Gastrocnemius medialis (tissue), 4 donors: ENCODE measurements around the gene TRIM7. TPM values are rescaled to one million over a fixed set of nuclear protein-coding genes. Genes with fewer than 3 reads are reported as not detected.
"Not testable (repeated sequence)": the region's sequence is repeated elsewhere in the genome, so short reads cannot be mapped to it uniquely, and the experiment has no call there.

Experiments used
- ATAC-seq, 2 donors: fragments of 150-250 bp; one replicate each; pipeline ENCODE4 v1.9.1; 2016
- DNase-seq, 2 donors: peaks; one replicate each; pipeline ENCODE4 v3.0.0-alpha.2; 2019
- H3K27ac ChIP-seq, 4 donors: fragments of 200-600 bp; sonication (generic); 1 replicate in 1 of 4; 2 replicates in 3 of 4; pipeline ENCODE4 v1.5.1; 2016 to 2018; ENCODE audit warnings: mild to moderate bottlenecking in 2 of 4, moderate library complexity in 1 of 4
- H3K27me3 ChIP-seq, 3 donors: fragments of 200-600 bp; sonication (generic) in 2 of 3; 1 replicate in 1 of 3; 2 replicates in 2 of 3; pipeline versions ENCODE4 v1.5.1 to v1.6.0; 2016 to 2019; ENCODE audit warnings: mild to moderate bottlenecking in 1 of 3, moderate library complexity in 1 of 3
- H3K36me3 ChIP-seq, 2 donors: fragments of 200-600 bp; sonication (generic) in 1 of 2; one replicate each; pipeline ENCODE4 v1.5.1; 2017 to 2018
- H3K4me1 ChIP-seq, 2 donors: fragments of 200-600 bp; sonication (generic) in 1 of 2; one replicate each; pipeline ENCODE4 v1.5.1; 2016 to 2017; ENCODE audit warnings: mild to moderate bottlenecking in 2 of 2
- H3K4me3 ChIP-seq, 4 donors: fragments of 200-600 bp; sonication (generic) in 3 of 4; 1 replicate in 1 of 4; 2 replicates in 3 of 4; pipeline ENCODE4 v1.5.1; 2016 to 2019; ENCODE audit warnings: mild to moderate bottlenecking in 2 of 4
- H3K9me3 ChIP-seq, 3 donors: fragments of 200-600 bp; sonication (generic) in 2 of 3; 1 replicate in 1 of 3; 2 replicates in 2 of 3; pipeline ENCODE4 v1.5.1; 2016 to 2019
- CTCF ChIP-seq, 5 experiments: fragments of 450-650 bp in 3 of 5; fragments of 200-600 bp in 2 of 5; sonication (generic) in 2 of 5; IDR thresholded peaks in 4 of 5; conservative IDR thresholded peaks in 1 of 5; 1 replicate in 4 of 5; 2 replicates in 1 of 5; pipeline ENCODE4 v1.5.1; 2016 to 2019; ENCODE audit warnings: antibody characterized with exemption in 5 of 5, mild to moderate bottlenecking in 3 of 5, moderate library complexity in 3 of 5
- POLR2A ChIP-seq, 2 donors: fragments of 450-650 bp; IDR thresholded peaks; one replicate each; pipeline ENCODE4 v1.6.1; 2017; ENCODE audit warnings: antibody characterized with exemption in 2 of 2, mild to moderate bottlenecking in 2 of 2, moderate library complexity in 2 of 2
- in situ Hi-C, 4 donors: fragments of 200-750 bp; cut with MboI; loops; one replicate each; pipeline versions ENCODE4 v1.15.0 to v1.8.0; 2017; ENCODE audit warnings: low sequenced_read_pairs in 4 of 4
- intact Hi-C: fragments of 100-400 bp; cut with DNase I; formaldehyde crosslinking; loops from one replicate; pipeline ENCODE4 v1.15.1; 2023; ENCODE audit warnings: low total_unique reads
- total RNA-seq, 4 donors: library from RNA; depleted of rRNA; stranded (reverse); fragments of >200 nt; gene quantifications; one replicate each; pipeline versions ENCODE4 v1.1.0 to v1.2.3, GENCODE V29; 2016

The TRIM7 gene
- total RNA-seq, 4 donors from 2014 or later: 27.9 to 58.4 (median 47.1) TPM

GRCh38 chr5:181215997-181216989, 11.3 kb upstream of the TRIM7 start:
- H3K4me3 ChIP-seq: peak overlapping the region; percentile 54 to 60 (median 58)
- TF ChIP-seq POLR2A (IDR thresholded peaks at IDR 0.05) (no peak), CTCF (IDR thresholded peaks at IDR 0.05 in 4 of 5, conservative IDR thresholded peaks at IDR 0.05 in 1 of 5) (no peak)
- no peaks in the 10 kb centered on the region for H3K36me3 ChIP-seq
- no peaks in the 10 kb centered on the region for H3K9me3 ChIP-seq
- intact Hi-C loops (no loop called here), in situ Hi-C loops (no loop called here)
- peaks cover 32 to 33% of the 10 kb centered on the region in 2 donors for H3K4me1 ChIP-seq
- peak overlapping the region; percentile 65 to 79 (median 76) for H3K27ac ChIP-seq
- H3K27me3 ChIP-seq: no peaks in the 10 kb centered on the region
- no peak for DNase-seq
- ATAC-seq: no peak

GRCh38 chr5:181214249-181214648, 9.3 kb upstream of the TRIM7 start:
- H3K27me3 ChIP-seq, ATAC-seq, H3K4me3 ChIP-seq, H3K9me3 ChIP-seq, DNase-seq, H3K36me3 ChIP-seq, in situ Hi-C loops, intact Hi-C loops: not testable (repeated sequence)
- Histone ChIP-seq H3K4me1 (peaks cover 33 to 34% of the 10 kb centered on the region in 2 donors), H3K27ac (peak overlapping the region; percentile 78 to 89 (median 82))

- H3K27me3 ChIP-seq: no peaks in the 10 kb centered on the region
- H3K36me3 ChIP-seq: no peaks in the 10 kb centered on the region
- in situ Hi-C loops (no loop called here), intact Hi-C loops (no loop called here)
- DNase-seq (peak in 1 of 2 donors; percentile 60), ATAC-seq (peak; percentile 53 to 67)
- peak overlapping the region; percentile 78 to 89 (median 82) for H3K27ac ChIP-seq
- H3K9me3 ChIP-seq: no peaks in the 10 kb centered on the region
- H3K4me1 ChIP-seq: peaks cover 29 to 32% of the 10 kb centered on the region in 2 donors
- TF ChIP-seq CTCF (IDR thresholded peaks at IDR 0.05 in 4 of 5, conservative IDR thresholded peaks at IDR 0.05 in 1 of 5) (no peak), POLR2A (IDR thresholded peaks at IDR 0.05) (no peak)
- H3K4me3 ChIP-seq: no peak overlapping the region
These were observed 7.9 kb upstream of the TRIM7 start for GRCh38 chr5:181212934-181213333.

- in situ Hi-C loops: no loop called here
- peak overlapping the region; percentile 78 to 89 (median 82) for H3K27ac ChIP-seq
- intact Hi-C loops: no loop called here
- no peaks in the 10 kb centered on the region for H3K9me3 ChIP-seq
- no peaks in the 10 kb centered on the region for H3K27me3 ChIP-seq
- peak; percentile 20 to 57 for ATAC-seq
- TF ChIP-seq CTCF (IDR thresholded peaks at IDR 0.05 in 4 of 5, conservative IDR thresholded peaks at IDR 0.05 in 1 of 5): no peak
- TF ChIP-seq POLR2A (IDR thresholded peaks at IDR 0.05): no peak
- no peaks in the 10 kb centered on the region for H3K36me3 ChIP-seq
- peaks cover 29 to 30% of the 10 kb centered on the region in 2 donors for H3K4me1 ChIP-seq
- DNase-seq: peak in 1 of 2 donors; percentile 52
- H3K4me3 ChIP-seq: no peak overlapping the region
These were observed 7.1 kb upstream of the TRIM7 start for GRCh38 chr5:181212080-181212479.

GRCh38 chr5:181211208-181211607, 6.2 kb upstream of the TRIM7 start:
- Histone ChIP-seq H3K4me3 (no peak overlapping the region), H3K4me1 (peaks cover 30 to 33% of the 10 kb centered on the region in 2 donors), H3K27me3 (no peaks in the 10 kb centered on the region), H3K36me3 (no peaks in the 10 kb centered on the region), H3K27ac (peak overlapping the region; percentile 78 to 89 (median 82)), H3K9me3 (no peaks in the 10 kb centered on the region)
- intact Hi-C loops: no loop called here
- TF ChIP-seq CTCF (IDR thresholded peaks at IDR 0.05 in 4 of 5, conservative IDR thresholded peaks at IDR 0.05 in 1 of 5) (no peak), POLR2A (IDR thresholded peaks at IDR 0.05) (no peak)
- no peak for ATAC-seq
- in situ Hi-C loops: no loop called here
- DNase-seq: no peak

GRCh38 chr5:181210698-181211097, 5.7 kb upstream of the TRIM7 start:
- H3K27me3 ChIP-seq, intact Hi-C loops, H3K9me3 ChIP-seq, DNase-seq, in situ Hi-C loops, H3K4me3 ChIP-seq, H3K36me3 ChIP-seq, ATAC-seq: not testable (repeated sequence)
- Histone ChIP-seq H3K4me1 (peaks cover 31 to 38% of the 10 kb centered on the region in 2 donors), H3K27ac (peak overlapping the region in 3 of 4 donors; percentile 81 to 89 (median 82))

GRCh38 chr5:181210148-181210547, 5.2 kb upstream of the TRIM7 start:
- H3K4me1 ChIP-seq: peaks cover 37 to 42% of the 10 kb centered on the region in 2 donors
- H3K36me3 ChIP-seq, ATAC-seq, in situ Hi-C loops, DNase-seq, H3K4me3 ChIP-seq, H3K9me3 ChIP-seq, H3K27me3 ChIP-seq, intact Hi-C loops: not testable (repeated sequence)
- H3K27ac ChIP-seq: peak overlapping the region in 2 of 4 donors; percentile 81 to 89
